ENCODE data around the gene IQGAP1.

- TF ChIP-seq CTCF (IDR thresholded peaks at IDR 0.05) (no peak), POLR2A (IDR thresholded peaks at IDR 0.05) (no peak)
These were observed 1.8 kb upstream of the IQGAP1 start for GRCh38 chr15:90386221-90386620.

Data from lower leg skin (tissue), 3 donors.